ENCODE results near the gene FOXE1.

Gene FOXE1

DNA sequence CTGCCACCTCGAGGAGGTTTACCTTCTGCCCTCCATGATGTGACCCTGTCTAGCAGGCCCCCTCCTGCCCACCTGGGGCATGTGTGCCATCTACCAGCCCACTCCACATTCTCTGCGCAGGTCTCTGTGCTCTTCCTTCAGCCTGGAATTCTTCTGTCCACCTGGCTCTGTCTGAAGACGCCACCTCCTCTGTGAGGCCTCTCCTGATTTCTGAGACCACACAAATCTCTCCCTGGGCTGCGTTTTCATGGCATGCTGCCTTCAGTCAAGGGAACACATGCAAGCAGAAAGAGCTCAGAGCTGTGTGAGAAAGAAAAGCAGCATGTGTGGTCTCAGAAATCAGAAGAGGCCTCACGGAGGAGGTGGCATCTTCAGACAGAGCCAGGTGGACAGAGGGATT is 22.1 kb downstream of the FOXE1 start:
- no peak overlapping the region for H3K27ac ChIP-seq
- H3K9me3 ChIP-seq, result no peaks in the 10 kb centered on the region
- H3K36me3 ChIP-seq, result no peaks in the 10 kb centered on the region
- peaks cover 7 to 12% of the 10 kb centered on the region in 2 experiments for H3K4me1 ChIP-seq (ENCODE audit: control insufficient read depth in 1 of 2, insufficient read depth in 1 of 2, low read depth in 1 of 2, low read length in 1 of 2)
- H3K27me3 ChIP-seq, result peaks cover 72% of the 10 kb centered on the region
- no peak overlapping the region for H3K4me3 ChIP-seq (ENCODE audit: low read depth in 1 of 2, low read length in 1 of 2)
- TF ChIP-seq, protein P1, sequence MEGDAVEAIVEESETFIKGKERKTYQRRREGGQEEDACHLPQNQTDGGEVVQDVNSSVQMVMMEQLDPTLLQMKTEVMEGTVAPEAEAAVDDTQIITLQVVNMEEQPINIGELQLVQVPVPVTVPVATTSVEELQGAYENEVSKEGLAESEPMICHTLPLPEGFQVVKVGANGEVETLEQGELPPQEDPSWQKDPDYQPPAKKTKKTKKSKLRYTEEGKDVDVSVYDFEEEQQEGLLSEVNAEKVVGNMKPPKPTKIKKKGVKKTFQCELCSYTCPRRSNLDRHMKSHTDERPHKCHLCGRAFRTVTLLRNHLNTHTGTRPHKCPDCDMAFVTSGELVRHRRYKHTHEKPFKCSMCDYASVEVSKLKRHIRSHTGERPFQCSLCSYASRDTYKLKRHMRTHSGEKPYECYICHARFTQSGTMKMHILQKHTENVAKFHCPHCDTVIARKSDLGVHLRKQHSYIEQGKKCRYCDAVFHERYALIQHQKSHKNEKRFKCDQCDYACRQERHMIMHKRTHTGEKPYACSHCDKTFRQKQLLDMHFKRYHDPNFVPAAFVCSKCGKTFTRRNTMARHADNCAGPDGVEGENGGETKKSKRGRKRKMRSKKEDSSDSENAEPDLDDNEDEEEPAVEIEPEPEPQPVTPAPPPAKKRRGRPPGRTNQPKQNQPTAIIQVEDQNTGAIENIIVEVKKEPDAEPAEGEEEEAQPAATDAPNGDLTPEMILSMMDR (IDR thresholded peaks at IDR 0.05), result no peak

DNA sequence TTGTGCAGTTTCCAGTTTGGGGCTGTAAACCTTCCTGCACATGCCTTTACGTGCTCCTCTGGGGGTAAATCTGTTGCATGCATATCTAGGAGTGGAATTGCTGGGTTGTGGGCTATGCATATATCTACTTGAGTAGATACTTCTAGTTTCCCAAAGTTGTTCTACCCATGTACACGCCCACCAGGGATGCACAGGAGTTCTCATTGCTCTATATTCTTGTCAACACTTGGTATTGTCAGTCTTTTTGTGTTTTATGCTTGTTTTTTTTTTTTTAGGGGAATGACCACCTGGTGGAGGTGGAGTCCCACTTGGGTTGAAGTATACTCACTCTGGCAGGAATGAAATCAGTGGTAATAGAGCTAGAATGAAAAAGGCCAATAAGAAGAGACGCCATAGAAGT is 23.0 kb downstream of the FOXE1 start:
- peaks cover 7 to 12% of the 10 kb centered on the region in 2 experiments for H3K4me1 ChIP-seq (ENCODE audit: control insufficient read depth in 1 of 2, insufficient read depth in 1 of 2, low read depth in 1 of 2, low read length in 1 of 2)
- H3K36me3 ChIP-seq, result no peaks in the 10 kb centered on the region
- no peak overlapping the region for H3K27ac ChIP-seq
- no peak overlapping the region for H3K4me3 ChIP-seq (ENCODE audit: low read depth in 1 of 2, low read length in 1 of 2)
- TF ChIP-seq, protein P1 (IDR thresholded peaks at IDR 0.05), result no peak
- no peaks in the 10 kb centered on the region for H3K9me3 ChIP-seq
- H3K27me3 ChIP-seq, result peaks cover 72% of the 10 kb centered on the region

DNA sequence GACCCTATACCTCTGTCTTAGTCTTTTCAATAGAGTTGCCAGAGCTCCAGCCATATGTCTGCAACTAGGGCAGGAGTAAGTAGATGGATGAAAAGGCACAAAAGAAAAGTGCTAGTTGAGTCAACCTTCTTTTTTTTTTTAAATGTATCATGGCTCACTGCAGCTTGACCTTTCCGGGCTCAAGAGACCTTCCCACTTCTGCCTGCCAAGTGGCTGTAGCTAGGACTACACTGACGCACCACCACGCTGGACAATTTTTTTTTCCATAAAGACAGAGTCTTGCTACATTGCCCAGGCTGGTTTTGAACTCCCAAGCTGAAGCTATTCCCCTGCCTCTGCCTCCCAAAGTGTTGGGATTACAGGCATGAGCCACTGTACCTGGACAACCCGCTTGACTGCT is 27.3 kb downstream of the FOXE1 start:
- Histone ChIP-seq H3K4me1 (ENCODE audit: control insufficient read depth in 1 of 2, insufficient read depth in 1 of 2, low read depth in 1 of 2, low read length in 1 of 2) (peaks cover 7 to 12% of the 10 kb centered on the region in 2 experiments), H3K36me3 (no peaks in the 10 kb centered on the region), H3K27me3 (peaks cover 53% of the 10 kb centered on the region), H3K4me3 (ENCODE audit: low read depth in 1 of 2, low read length in 1 of 2) (no peak overlapping the region), H3K9me3 (no peaks in the 10 kb centered on the region), H3K27ac (no peak overlapping the region)
- TF ChIP-seq, protein P1 (IDR thresholded peaks at IDR 0.05), result no peak

DNA sequence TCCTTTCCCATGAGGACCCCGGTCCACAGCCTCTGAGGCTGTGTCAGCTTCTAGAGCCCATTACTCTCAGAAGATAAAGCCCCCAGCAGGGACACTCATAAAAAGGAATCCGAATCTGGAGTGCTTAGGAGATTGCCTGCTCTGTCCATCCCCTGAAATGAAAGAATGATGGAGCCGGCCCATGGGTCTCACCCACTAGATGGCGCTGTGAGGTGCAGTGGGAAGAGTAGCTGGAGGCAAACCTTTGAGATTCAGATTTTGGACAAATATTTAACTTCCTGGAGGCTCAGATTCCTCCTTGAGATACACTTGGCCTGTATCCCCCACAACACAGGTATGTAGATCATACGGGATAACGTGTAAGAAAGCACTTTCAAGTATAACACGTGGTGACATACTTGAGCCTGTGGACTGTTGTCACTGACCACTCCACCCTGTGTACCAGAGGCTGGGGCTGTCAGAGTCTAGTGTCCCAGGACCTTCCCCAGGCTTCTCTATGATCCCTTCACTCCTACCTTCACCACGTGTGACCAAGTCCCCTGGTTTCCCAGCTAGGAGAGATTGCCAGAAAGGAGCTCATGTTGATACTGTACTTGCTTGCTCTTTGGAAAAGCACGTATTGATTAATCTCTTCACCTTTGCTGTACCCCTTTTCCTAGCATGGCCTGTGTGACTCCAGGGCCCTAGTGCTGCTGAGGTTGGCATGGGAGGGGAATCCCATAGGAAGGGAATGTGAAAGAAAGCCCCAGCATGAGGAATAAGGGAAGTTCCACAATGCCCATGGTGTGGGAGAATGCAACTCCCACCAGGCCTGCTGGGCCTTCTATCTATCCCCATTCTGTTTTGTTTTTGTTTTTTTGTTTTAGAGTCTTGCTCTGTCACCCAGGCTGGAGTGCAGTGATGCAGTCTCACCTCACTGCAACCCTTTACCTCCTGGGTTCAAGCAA is 37.2 kb downstream of the FOXE1 start:
- Histone ChIP-seq H3K27ac (peak overlapping the region; percentile 37), H3K4me1 (ENCODE audit: control insufficient read depth in 1 of 2, insufficient read depth in 1 of 2, low read depth in 1 of 2, low read length in 1 of 2) (peaks cover 2 to 10% of the 10 kb centered on the region in 2 experiments), H3K4me3 (ENCODE audit: low read depth in 1 of 2, low read length in 1 of 2) (no peak overlapping the region), H3K36me3 (no peaks in the 10 kb centered on the region), H3K9me3 (no peaks in the 10 kb centered on the region), H3K27me3 (no peaks in the 10 kb centered on the region)
- TF ChIP-seq, protein P1 (IDR thresholded peaks at IDR 0.05), result peak; percentile 78

DNA sequence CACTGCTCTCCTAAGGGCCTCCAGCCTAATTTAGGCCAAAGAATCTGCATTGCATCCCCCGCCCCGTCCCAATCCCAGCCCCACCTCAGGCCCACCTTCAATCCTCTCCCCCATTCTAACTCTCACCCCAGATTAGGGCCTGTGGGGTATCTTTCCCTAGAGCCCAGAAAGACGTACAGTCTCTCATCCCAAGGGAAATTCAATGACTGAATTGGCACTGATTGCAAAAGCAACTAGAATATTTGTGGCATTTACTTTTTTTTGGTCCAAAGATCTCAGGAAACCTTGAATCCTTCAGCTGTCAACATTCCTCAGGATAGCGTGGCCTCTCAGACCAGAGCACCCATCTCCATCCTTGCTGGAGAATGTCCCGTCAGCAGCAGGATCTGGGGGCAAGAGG is 38.7 kb downstream of the FOXE1 start:
- H3K9me3 ChIP-seq, result no peaks in the 10 kb centered on the region
- H3K27me3 ChIP-seq, result no peaks in the 10 kb centered on the region
- TF ChIP-seq, protein P1 (IDR thresholded peaks at IDR 0.05), result no peak
- no peak overlapping the region for H3K27ac ChIP-seq
- no peak overlapping the region for H3K4me3 ChIP-seq (ENCODE audit: low read depth in 1 of 2, low read length in 1 of 2)
- no peaks in the 10 kb centered on the region for H3K36me3 ChIP-seq
- peaks cover 2 to 10% of the 10 kb centered on the region in 2 experiments for H3K4me1 ChIP-seq (ENCODE audit: control insufficient read depth in 1 of 2, insufficient read depth in 1 of 2, low read depth in 1 of 2, low read length in 1 of 2)

Data from neutrophil (primary cell).